WERI-Rb-1 (cell line): ENCODE measurements around the gene PAX7.

ENCODE experiments used
- DNase-seq: peaks from one replicate; pipeline ENCODE4 v3.0.0-alpha.2; 2020
- H3K27ac ChIP-seq: fragments of 250-450 bp; sonication (Bioruptor Pico); 2 replicates; pipeline ENCODE4 v1.5.1; 2020; ENCODE audit warnings: mild to moderate bottlenecking, moderate library complexity
- H3K27me3 ChIP-seq: fragments of 250-450 bp; sonication (Bioruptor Pico); 2 replicates; pipeline ENCODE4 v1.5.1; 2021; ENCODE audit warnings: mild to moderate bottlenecking, low read depth, moderate library complexity; ENCODE audit not compliant: insufficient read depth, severe bottlenecking
- H3K36me3 ChIP-seq: fragments of 250-450 bp; sonication (Bioruptor Pico); 2 replicates; pipeline ENCODE4 v1.5.1; 2020; ENCODE audit warnings: mild to moderate bottlenecking, moderate library complexity
- H3K4me3 ChIP-seq: 2 replicates; pipeline ENCODE4 v1.5.1; 2011; ENCODE audit warnings: low read depth, mild to moderate bottlenecking, control low read depth, low read length
- H3K9me3 ChIP-seq: fragments of 250-450 bp; sonication (Bioruptor Pico); 2 replicates; pipeline ENCODE4 v1.5.1; 2021; ENCODE audit warnings: mild to moderate bottlenecking, moderate library complexity; ENCODE audit not compliant: severe bottlenecking
- TF ChIP-seq, protein P1 (sequence below): IDR thresholded peaks from 2 replicates; pipeline ENCODE4 v1.5.1; 2011; ENCODE audit warnings: low read depth, mild to moderate bottlenecking, control low read depth, inconsistent platforms, low read length

The PAX7 gene

DNA sequence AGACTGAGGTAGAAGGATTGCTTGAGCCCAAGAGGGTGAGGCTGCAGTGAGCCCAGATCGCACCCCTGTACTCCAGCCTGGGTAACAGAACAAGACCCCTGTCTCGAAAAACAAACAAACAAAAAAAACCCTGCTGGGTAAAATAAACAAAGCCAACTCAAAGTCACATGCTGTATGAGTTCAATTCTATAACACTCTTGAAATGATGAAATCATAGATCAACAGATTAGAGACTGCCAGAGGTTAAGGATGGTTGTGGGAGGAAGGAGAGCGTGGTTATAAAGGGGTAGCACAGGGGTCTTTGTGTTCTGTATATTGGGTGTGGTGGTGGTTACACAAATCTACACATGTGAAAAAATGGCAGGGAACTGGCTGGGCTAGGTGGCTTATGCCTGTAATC lies 166.3 kb downstream of the PAX7 start:
- TF ChIP-seq, protein P1, sequence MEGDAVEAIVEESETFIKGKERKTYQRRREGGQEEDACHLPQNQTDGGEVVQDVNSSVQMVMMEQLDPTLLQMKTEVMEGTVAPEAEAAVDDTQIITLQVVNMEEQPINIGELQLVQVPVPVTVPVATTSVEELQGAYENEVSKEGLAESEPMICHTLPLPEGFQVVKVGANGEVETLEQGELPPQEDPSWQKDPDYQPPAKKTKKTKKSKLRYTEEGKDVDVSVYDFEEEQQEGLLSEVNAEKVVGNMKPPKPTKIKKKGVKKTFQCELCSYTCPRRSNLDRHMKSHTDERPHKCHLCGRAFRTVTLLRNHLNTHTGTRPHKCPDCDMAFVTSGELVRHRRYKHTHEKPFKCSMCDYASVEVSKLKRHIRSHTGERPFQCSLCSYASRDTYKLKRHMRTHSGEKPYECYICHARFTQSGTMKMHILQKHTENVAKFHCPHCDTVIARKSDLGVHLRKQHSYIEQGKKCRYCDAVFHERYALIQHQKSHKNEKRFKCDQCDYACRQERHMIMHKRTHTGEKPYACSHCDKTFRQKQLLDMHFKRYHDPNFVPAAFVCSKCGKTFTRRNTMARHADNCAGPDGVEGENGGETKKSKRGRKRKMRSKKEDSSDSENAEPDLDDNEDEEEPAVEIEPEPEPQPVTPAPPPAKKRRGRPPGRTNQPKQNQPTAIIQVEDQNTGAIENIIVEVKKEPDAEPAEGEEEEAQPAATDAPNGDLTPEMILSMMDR: no peak
- H3K9me3 ChIP-seq: no peaks in the 10 kb centered on the region
- no peaks in the 10 kb centered on the region for H3K36me3 ChIP-seq
- DNase-seq: no peak
- H3K27ac ChIP-seq: no peak overlapping the region
- H3K27me3 ChIP-seq: no peaks in the 10 kb centered on the region
- no peak overlapping the region for H3K4me3 ChIP-seq
